NB4 (cell line): ENCODE data around the gene GUCY2C.

Experiments used
- MYC ChIP-seq: IDR thresholded peaks from 2 replicates; pipeline ENCODE4 v1.6.1; 2011; ENCODE audit warnings: low read depth, low read length
- POLR2A ChIP-seq: IDR thresholded peaks from 2 replicates; pipeline ENCODE4 v1.6.1; 2011; ENCODE audit warnings: mild to moderate bottlenecking; ENCODE audit not compliant: insufficient read length; ENCODE audit errors: extremely low read depth
- TF ChIP-seq, protein P1 (sequence below): IDR thresholded peaks from one replicate; pipeline ENCODE4 v1.5.1; 2012; ENCODE audit warnings: low read depth, low read length
- TF ChIP-seq, protein P2 (sequence below): IDR thresholded peaks from 2 replicates; pipeline ENCODE4 v1.6.1; 2011; ENCODE audit warnings: low read depth, low read length

DNA sequence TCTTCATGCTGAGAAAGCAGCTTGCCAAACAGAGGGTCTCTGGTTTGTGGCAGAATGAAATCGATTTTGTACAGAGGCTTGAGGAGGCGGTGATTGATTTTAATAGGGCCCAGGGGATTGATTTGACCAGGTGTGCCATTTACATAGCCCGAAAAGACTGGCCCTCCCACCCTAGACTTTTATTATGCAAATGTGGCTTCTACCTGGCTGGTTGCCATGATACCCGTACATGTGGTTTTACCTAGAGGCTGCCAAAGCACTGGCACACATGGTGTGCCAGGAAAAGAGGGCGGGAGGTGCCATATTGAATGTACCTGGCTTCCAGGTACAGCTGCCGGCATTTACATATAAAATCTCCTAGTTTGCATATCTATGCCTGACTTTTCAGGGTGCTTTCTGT, 18.0 kb upstream of the GUCY2C start:
- no peak for TF ChIP-seq POLR2A
- TF ChIP-seq, protein P1, sequence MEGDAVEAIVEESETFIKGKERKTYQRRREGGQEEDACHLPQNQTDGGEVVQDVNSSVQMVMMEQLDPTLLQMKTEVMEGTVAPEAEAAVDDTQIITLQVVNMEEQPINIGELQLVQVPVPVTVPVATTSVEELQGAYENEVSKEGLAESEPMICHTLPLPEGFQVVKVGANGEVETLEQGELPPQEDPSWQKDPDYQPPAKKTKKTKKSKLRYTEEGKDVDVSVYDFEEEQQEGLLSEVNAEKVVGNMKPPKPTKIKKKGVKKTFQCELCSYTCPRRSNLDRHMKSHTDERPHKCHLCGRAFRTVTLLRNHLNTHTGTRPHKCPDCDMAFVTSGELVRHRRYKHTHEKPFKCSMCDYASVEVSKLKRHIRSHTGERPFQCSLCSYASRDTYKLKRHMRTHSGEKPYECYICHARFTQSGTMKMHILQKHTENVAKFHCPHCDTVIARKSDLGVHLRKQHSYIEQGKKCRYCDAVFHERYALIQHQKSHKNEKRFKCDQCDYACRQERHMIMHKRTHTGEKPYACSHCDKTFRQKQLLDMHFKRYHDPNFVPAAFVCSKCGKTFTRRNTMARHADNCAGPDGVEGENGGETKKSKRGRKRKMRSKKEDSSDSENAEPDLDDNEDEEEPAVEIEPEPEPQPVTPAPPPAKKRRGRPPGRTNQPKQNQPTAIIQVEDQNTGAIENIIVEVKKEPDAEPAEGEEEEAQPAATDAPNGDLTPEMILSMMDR = no peak
- TF ChIP-seq, protein P2, sequence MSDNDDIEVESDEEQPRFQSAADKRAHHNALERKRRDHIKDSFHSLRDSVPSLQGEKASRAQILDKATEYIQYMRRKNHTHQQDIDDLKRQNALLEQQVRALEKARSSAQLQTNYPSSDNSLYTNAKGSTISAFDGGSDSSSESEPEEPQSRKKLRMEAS = no peak
- no peak for TF ChIP-seq MYC
